Mucosa of rectum (tissue), 2 donors: Measurements from ENCODE around the gene MLH1.
"Not testable (repeated sequence)": the region's sequence is repeated elsewhere in the genome, so short reads cannot be mapped to it uniquely, and the experiment has no call there.

Experiments used
- H3K27ac ChIP-seq, 2 donors: one replicate each; pipeline ENCODE4 v1.7.0; 2013; ENCODE audit warnings: inconsistent platforms in 2 of 2, low read depth in 2 of 2, low read length in 2 of 2
- H3K27me3 ChIP-seq, 2 donors: one replicate each; pipeline ENCODE4 v1.7.0; 2013; ENCODE audit warnings: low read length in 2 of 2; ENCODE audit not compliant: control insufficient read depth in 2 of 2, insufficient read depth in 2 of 2
- H3K36me3 ChIP-seq, 2 donors: one replicate each; pipeline ENCODE4 v1.7.0; 2013; ENCODE audit warnings: low read length in 2 of 2; ENCODE audit not compliant: control insufficient read depth in 2 of 2, insufficient read depth in 2 of 2
- H3K4me1 ChIP-seq, 2 donors: one replicate each; pipeline ENCODE4 v1.7.0; 2013; ENCODE audit warnings: low read length in 2 of 2, mild to moderate bottlenecking in 1 of 2; ENCODE audit not compliant: control insufficient read depth in 2 of 2, insufficient read depth in 2 of 2
- H3K4me3 ChIP-seq, 2 donors: one replicate each; pipeline ENCODE4 v1.7.0; 2013; ENCODE audit warnings: low read length in 2 of 2
- H3K9ac ChIP-seq, 2 donors: one replicate each; pipeline ENCODE4 v1.7.0; 2013; ENCODE audit warnings: low read length in 2 of 2, low read depth in 1 of 2, mild to moderate bottlenecking in 1 of 2
- H3K9me3 ChIP-seq, 2 donors: one replicate each; pipeline ENCODE4 v1.7.0; 2013; ENCODE audit warnings: low read length in 2 of 2; ENCODE audit not compliant: control insufficient read depth in 2 of 2
- donor health status: healthy.
- donor health status: Normal muscosa, but diverticular disease.

Gene MLH1

GRCh38 chr3:37031096-37031682 lies 37.9 kb downstream of the MLH1 start:
- Histone ChIP-seq H3K4me1 (no peaks in the 10 kb centered on the region), H3K27me3 (no peaks in the 10 kb centered on the region), H3K4me3 (no peak overlapping the region), H3K9ac (no peak overlapping the region), H3K27ac (no peak overlapping the region), H3K9me3 (peaks cover 0 to 7% of the 10 kb centered on the region in 2 donors), H3K36me3 (peaks cover 32 to 59% of the 10 kb centered on the region in 2 donors)

- Histone ChIP-seq H3K4me3 (no peak overlapping the region), H3K27me3 (no peaks in the 10 kb centered on the region), H3K27ac (no peak overlapping the region), H3K36me3 (peaks cover 25 to 51% of the 10 kb centered on the region in 2 donors), H3K4me1 (no peaks in the 10 kb centered on the region), H3K9me3 (peaks cover 0 to 8% of the 10 kb centered on the region in 2 donors), H3K9ac (no peak overlapping the region)
These were observed 39.6 kb downstream of the MLH1 start for GRCh38 chr3:37032961-37033360.

- Histone ChIP-seq H3K36me3 (peaks cover 26 to 43% of the 10 kb centered on the region in 2 donors), H3K9me3 (peaks cover 0 to 8% of the 10 kb centered on the region in 2 donors), H3K4me3 (no peak overlapping the region), H3K27me3 (no peaks in the 10 kb centered on the region), H3K4me1 (no peaks in the 10 kb centered on the region), H3K9ac (no peak overlapping the region), H3K27ac (no peak overlapping the region)
These were observed 44.0 kb downstream of the MLH1 start for GRCh38 chr3:37037352-37037751.

GRCh38 chr3:37039161-37039846 lies 46.0 kb downstream of the MLH1 start:
- Histone ChIP-seq H3K4me1 (no peaks in the 10 kb centered on the region), H3K27me3 (no peaks in the 10 kb centered on the region), H3K9ac (no peak overlapping the region), H3K4me3 (no peak overlapping the region), H3K9me3 (peaks cover 0 to 8% of the 10 kb centered on the region in 2 donors), H3K36me3 (peaks cover 23 to 36% of the 10 kb centered on the region in 2 donors), H3K27ac (no peak overlapping the region)

GRCh38 chr3:37040231-37040630 lies 46.9 kb downstream of the MLH1 start:
- Histone ChIP-seq H3K4me3 (no peak overlapping the region), H3K36me3 (peaks cover 22 to 32% of the 10 kb centered on the region in 2 donors), H3K9ac (no peak overlapping the region), H3K27ac (no peak overlapping the region), H3K4me1 (no peaks in the 10 kb centered on the region), H3K27me3 (no peaks in the 10 kb centered on the region), H3K9me3 (peaks cover 0 to 8% of the 10 kb centered on the region in 2 donors)

GRCh38 chr3:37041546-37042195 lies 48.4 kb downstream of the MLH1 start:
- H3K27me3 ChIP-seq: no peaks in the 10 kb centered on the region
- H3K9me3 ChIP-seq: no peaks in the 10 kb centered on the region
- H3K9ac ChIP-seq: no peak overlapping the region
- peaks cover 19 to 23% of the 10 kb centered on the region in 2 donors for H3K36me3 ChIP-seq
- no peak overlapping the region for H3K4me3 ChIP-seq
- H3K4me1 ChIP-seq: no peaks in the 10 kb centered on the region
- no peak overlapping the region for H3K27ac ChIP-seq

GRCh38 chr3:37042712-37043111 lies 49.4 kb downstream of the MLH1 start:
- H3K27me3 ChIP-seq, H3K4me3 ChIP-seq, H3K9me3 ChIP-seq, H3K27ac ChIP-seq, H3K4me1 ChIP-seq, H3K9ac ChIP-seq: not testable (repeated sequence)
- peaks cover 25 to 31% of the 10 kb centered on the region in 2 donors for H3K36me3 ChIP-seq

GRCh38 chr3:37050282-37050681 lies 57.0 kb downstream of the MLH1 start:
- no peaks in the 10 kb centered on the region for H3K9me3 ChIP-seq
- H3K4me1 ChIP-seq: peaks cover 0 to 8% of the 10 kb centered on the region in 2 donors
- no peak overlapping the region for H3K27ac ChIP-seq
- no peaks in the 10 kb centered on the region for H3K27me3 ChIP-seq
- peaks cover 52 to 60% of the 10 kb centered on the region in 2 donors for H3K36me3 ChIP-seq
- H3K9ac ChIP-seq: no peak overlapping the region
- no peak overlapping the region for H3K4me3 ChIP-seq

GRCh38 chr3:37052860-37053259 lies 59.5 kb downstream of the MLH1 start:
- H3K4me1 ChIP-seq: peaks cover 0 to 8% of the 10 kb centered on the region in 2 donors
- H3K9ac ChIP-seq: no peak overlapping the region
- H3K36me3 ChIP-seq: peaks cover 52 to 66% of the 10 kb centered on the region in 2 donors
- no peak overlapping the region for H3K4me3 ChIP-seq
- no peaks in the 10 kb centered on the region for H3K27me3 ChIP-seq
- H3K27ac ChIP-seq: no peak overlapping the region
- no peaks in the 10 kb centered on the region for H3K9me3 ChIP-seq

GRCh38 chr3:37053337-37053736 lies 60.0 kb downstream of the MLH1 start:
- H3K27ac ChIP-seq: no peak overlapping the region
- H3K9me3 ChIP-seq: no peaks in the 10 kb centered on the region
- H3K4me3 ChIP-seq: no peak overlapping the region
- H3K36me3 ChIP-seq: peaks cover 47 to 66% of the 10 kb centered on the region in 2 donors
- H3K4me1 ChIP-seq: peaks cover 0 to 8% of the 10 kb centered on the region in 2 donors
- no peak overlapping the region for H3K9ac ChIP-seq
- H3K27me3 ChIP-seq: no peaks in the 10 kb centered on the region
